HCT116 (cell line): ENCODE measurements around the gene C2orf81. TPM values are rescaled to one million over a fixed set of nuclear protein-coding genes. Genes with fewer than 3 reads are reported as not detected.

ENCODE experiments used
- ATAC-seq: fragments of 200-7000 bp; cut with Tn5 transposase; 2 replicates; pipeline ENCODE4 v1.9.1; 2020; ENCODE audit warnings: mild to moderate bottlenecking, moderate library complexity
- BruUV-seq: library from RNA; stranded (reverse); fragments of 400-500 nt; replicated peaks from 2 replicates; lab custom pipeline; 2021; lab: Mats Ljungman, UMichigan
- CTCF ChIA-PET: fragments of 300-600 bp; sonication (Branson Sonifier 250); formaldehyde crosslinking; loops from one replicate; lab custom pipeline; 2021; ENCODE audit warnings: antibody characterized with exemption; lab: Charles Lee
- POLR2A ChIA-PET: fragments of 300-600, 350-600 bp; sonication (Branson Sonifier 250); formaldehyde crosslinking; loops from one replicate; lab custom pipeline; 2021; ENCODE audit warnings: antibody characterized with exemption; lab: Charles Lee
- RAD21 ChIA-PET, 2 experiments: fragments of 300-600 bp; sonication (Branson Sonifier 250); formaldehyde crosslinking; loops; one replicate each; lab custom pipeline; 2023; ENCODE audit warnings: low total read pairs in 2 of 2; ENCODE audit not compliant: uncharacterized antibody in 2 of 2, unreplicated experiment in 2 of 2, low non-redundant PET in 1 of 2; lab: Charles Lee
- DNase-seq: peaks from one replicate; pipeline ENCODE4 v3.0.0-alpha.2; 2010; ENCODE audit warnings: low read depth, low spot score
- H2AFZ ChIP-seq: fragments of 200-600 bp; shearing (Covaris generic), sonication (generic); 2 replicates; pipeline ENCODE4 v1.6.1; 2017; ENCODE audit warnings: low read depth, mixed run types, mixed read lengths, antibody characterized with exemption, low read length; ENCODE audit not compliant: poor library complexity, severe bottlenecking
- H3K27ac ChIP-seq: 2 replicates; pipeline ENCODE4 v1.5.1; 2012; ENCODE audit warnings: low read depth, low read length
- H3K27me3 ChIP-seq: fragments of 200-600 bp; sonication (generic); 2 replicates; pipeline ENCODE4 v1.6.1; 2016; ENCODE audit warnings: mixed run types, low read length, mixed read lengths; ENCODE audit not compliant: insufficient read depth
- H3K36me3 ChIP-seq, 2 experiments: fragments of 200-500 bp in 1 of 2; fragments of 200-600 bp in 1 of 2; sonication (Bioruptor generic) in 1 of 2; sonication (generic) in 1 of 2; 2 replicates each; pipeline versions ENCODE4 v1.5.1 to v1.6.1; 2014 to 2016; ENCODE audit warnings: low read length in 2 of 2, inconsistent platforms in 1 of 2, mixed read lengths in 1 of 2, mixed run types in 1 of 2; ENCODE audit not compliant: insufficient read depth in 2 of 2, control insufficient read depth in 1 of 2
- H3K4me1 ChIP-seq, 2 experiments: fragments of 200-600 bp in 1 of 2; sonication (generic) in 1 of 2; 2 replicates each; pipeline versions ENCODE4 v1.5.1 to v1.6.1; 2012 to 2017; ENCODE audit warnings: low read length in 2 of 2, inconsistent platforms in 1 of 2, mild to moderate bottlenecking in 1 of 2, mixed read lengths in 1 of 2, mixed run types in 1 of 2, moderate library complexity in 1 of 2; ENCODE audit not compliant: insufficient read depth in 2 of 2, control insufficient read depth in 1 of 2
- H3K4me2 ChIP-seq: fragments of 200-600 bp; sonication (generic); 2 replicates; pipeline ENCODE4 v1.6.1; 2017; ENCODE audit warnings: mixed run types, low read length, mixed read lengths
- H3K4me3 ChIP-seq, 2 experiments: fragments of 200-600 bp in 1 of 2; sonication (generic) in 1 of 2; replicated peaks in 1 of 2; 2 replicates each; pipeline ENCODE4 v1.5.1; 2011 to 2016; ENCODE audit warnings: low read length in 2 of 2, control low read depth in 1 of 2, low read depth in 1 of 2, mild to moderate bottlenecking in 1 of 2, mixed read lengths in 1 of 2, mixed run types in 1 of 2
- H3K79me2 ChIP-seq: fragments of 200-600 bp; sonication (generic); 2 replicates; pipeline ENCODE4 v1.6.1; 2017; ENCODE audit warnings: mild to moderate bottlenecking, mixed run types, low read length, moderate library complexity, mixed read lengths; ENCODE audit not compliant: insufficient read depth
- H3K9ac ChIP-seq: fragments of 200-600 bp; sonication (generic); 2 replicates; pipeline ENCODE4 v1.6.1; 2016; ENCODE audit warnings: low read length, mixed read lengths
- H3K9me2 ChIP-seq: fragments of 200-600 bp; sonication (generic), shearing (Covaris generic); 2 replicates; pipeline ENCODE4 v1.6.1; 2017; ENCODE audit warnings: mixed run types, mild to moderate bottlenecking, moderate library complexity; ENCODE audit not compliant: insufficient read depth
- H3K9me3 ChIP-seq, 2 experiments: fragments of 200-500 bp in 1 of 2; fragments of 200-600 bp in 1 of 2; sonication (Bioruptor generic) in 1 of 2; sonication (generic) in 1 of 2; 2 replicates each; pipeline ENCODE4 v1.6.1; 2014 to 2017; ENCODE audit warnings: low read length in 2 of 2, mixed read lengths in 2 of 2, inconsistent platforms in 1 of 2, low read depth in 1 of 2, mild to moderate bottlenecking in 1 of 2, mixed run types in 1 of 2, moderate library complexity in 1 of 2; ENCODE audit not compliant: control insufficient read depth in 1 of 2, insufficient read depth in 1 of 2
- H4K20me1 ChIP-seq: fragments of 200-600 bp; sonication (generic), shearing (Covaris generic); 2 replicates; pipeline ENCODE4 v1.6.1; 2017; ENCODE audit warnings: mixed run types, mild to moderate bottlenecking, moderate library complexity; ENCODE audit not compliant: insufficient read depth
- ATF3 ChIP-seq: IDR thresholded peaks from 2 replicates; pipeline ENCODE4 v1.6.1; 2012
- CEBPB ChIP-seq: IDR thresholded peaks from 2 replicates; pipeline ENCODE4 v1.6.1; 2012; ENCODE audit warnings: low read depth
- ELF1 ChIP-seq: IDR thresholded peaks from 2 replicates; pipeline ENCODE4 v1.6.1; 2012; ENCODE audit warnings: low read depth, borderline replicate concordance
- EZH2 ChIP-seq: fragments of 200-600 bp; sonication (generic); IDR thresholded peaks from 2 replicates; pipeline ENCODE4 v1.6.1; 2017; ENCODE audit warnings: antibody characterized with exemption, mixed run types
- EZH2phosphoT487 ChIP-seq: fragments of 200-600 bp; IDR thresholded peaks from 2 replicates; pipeline ENCODE4 v1.6.1; 2018; ENCODE audit warnings: antibody characterized with exemption, borderline replicate concordance
- FOSL1 ChIP-seq: IDR thresholded peaks from 2 replicates; pipeline ENCODE4 v1.6.1; 2012; ENCODE audit warnings: low read depth
- JUND ChIP-seq: IDR thresholded peaks from 2 replicates; pipeline ENCODE4 v1.6.1; 2012
- POLR2A ChIP-seq: IDR thresholded peaks from 2 replicates; pipeline ENCODE4 v1.7.0; 2011; ENCODE audit warnings: borderline replicate concordance; ENCODE audit not compliant: insufficient read depth, insufficient read length; ENCODE audit errors: extremely low read depth
- POLR2AphosphoS5 ChIP-seq: IDR thresholded peaks from 2 replicates; pipeline ENCODE4 v1.6.1; 2011; ENCODE audit warnings: mild to moderate bottlenecking, low read depth, low read length, moderate library complexity
- RAD21 ChIP-seq: IDR thresholded peaks from 2 replicates; pipeline ENCODE4 v1.6.1; 2012; ENCODE audit warnings: low read depth, mild to moderate bottlenecking
- REST ChIP-seq: IDR thresholded peaks from 2 replicates; pipeline ENCODE4 v1.6.1; 2012; ENCODE audit warnings: low read depth
- SIN3A ChIP-seq: IDR thresholded peaks from 2 replicates; pipeline ENCODE4 v1.6.1; 2012; ENCODE audit warnings: low read depth
- SRF ChIP-seq: IDR thresholded peaks from 2 replicates; pipeline ENCODE4 v1.6.1; 2012; ENCODE audit warnings: low read depth
- TCF7L2 ChIP-seq: IDR thresholded peaks from 2 replicates; pipeline ENCODE4 v1.7.0; 2011; ENCODE audit warnings: borderline replicate concordance, inconsistent platforms; ENCODE audit not compliant: insufficient read depth, insufficient read length; ENCODE audit errors: extremely low read depth
- YY1 ChIP-seq: IDR thresholded peaks from 2 replicates; pipeline ENCODE4 v1.6.1; 2011; ENCODE audit warnings: low read length, low read depth, moderate library complexity, mild to moderate bottlenecking; ENCODE audit not compliant: insufficient replicate concordance; ENCODE audit errors: extremely low read depth
- ZBTB33 ChIP-seq: IDR thresholded peaks from 2 replicates; pipeline ENCODE4 v1.6.1; 2011; ENCODE audit warnings: mild to moderate bottlenecking, low read length, moderate library complexity; ENCODE audit not compliant: insufficient replicate concordance; ENCODE audit errors: extremely low read depth
- ZFX ChIP-seq: fragments of 450-650 bp; IDR thresholded peaks from 2 replicates; pipeline ENCODE4 v1.6.1; 2017
- ZNF274 ChIP-seq: fragments of 200-500 bp; sonication (Bioruptor generic); IDR thresholded peaks from 2 replicates; pipeline ENCODE4 v1.6.1; 2014; ENCODE audit warnings: mild to moderate bottlenecking, low read depth, low read length, inconsistent platforms
- intact Hi-C: fragments of 100-400 bp; cut with micrococcal nuclease; formaldehyde crosslinking; loops from 2 replicates; pipeline ENCODE4 v1.10.0; 2022
- total RNA-seq: library from RNA; stranded (reverse); gene quantifications from one replicate; pipeline ENCODE4 v1.2.1, GENCODE V29; 2021; ENCODE audit not compliant: unreplicated experiment
- TF ChIP-seq, protein P1 (sequence below), 3 experiments: fragments of 200-600 bp in 1 of 3; sonication (generic) in 1 of 3; IDR thresholded peaks in 2 of 3; conservative IDR thresholded peaks in 1 of 3; 2 replicates each; pipeline ENCODE4 v1.5.1; 2012 to 2017; ENCODE audit warnings: low read depth in 2 of 3, low read length in 2 of 3, antibody characterized with exemption in 1 of 3, borderline replicate concordance in 1 of 3, control low read depth in 1 of 3, mild to moderate bottlenecking in 1 of 3, mixed read lengths in 1 of 3, mixed run types in 1 of 3, moderate library complexity in 1 of 3; ENCODE audit not compliant: insufficient read depth in 1 of 3

C2orf81 gene
- total RNA-seq, 1 experiment from 2014 or later, result 6.5 TPM

DNA sequence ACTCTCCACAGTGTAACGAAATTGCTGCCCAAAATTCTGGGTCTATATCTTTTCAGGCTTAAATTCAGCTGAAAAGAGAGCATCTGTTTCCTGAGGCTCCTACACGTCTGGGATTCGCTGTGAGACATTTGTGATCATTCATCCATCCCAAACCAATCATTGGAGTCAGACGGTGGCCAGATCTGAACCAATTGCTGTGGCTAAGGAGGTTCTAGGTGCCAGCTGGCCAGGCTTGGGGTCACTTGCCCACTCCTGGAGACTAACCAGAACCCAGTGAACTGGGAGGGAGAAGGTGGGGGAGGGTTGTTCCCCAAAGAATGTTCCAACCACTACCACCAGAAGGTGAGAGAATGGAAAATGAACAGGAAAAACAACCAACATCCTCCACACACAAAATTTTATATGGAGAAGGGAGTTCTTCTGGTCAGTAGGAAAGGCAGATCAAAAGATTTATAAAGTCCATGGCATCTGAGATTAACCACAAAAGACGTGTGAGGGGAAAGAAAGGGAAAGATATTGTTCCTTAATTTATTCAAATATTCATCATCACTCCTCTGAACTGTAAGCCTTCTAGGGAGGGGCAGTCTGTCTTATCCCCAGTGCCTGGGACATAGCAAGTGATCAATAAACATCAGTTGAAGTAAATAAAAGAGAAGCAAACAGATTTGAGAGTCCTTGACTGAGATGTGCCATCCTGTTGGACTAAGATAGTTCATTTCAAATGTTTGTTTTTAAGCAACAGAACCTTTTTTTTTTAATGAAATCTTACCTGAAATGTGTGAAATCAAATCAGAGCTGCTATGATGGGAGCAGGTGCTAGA is 23.3 kb upstream of the C2orf81 start:
- Histone ChIP-seq H3K4me2 (peak overlapping the region; percentile 61), H3K4me1 (peaks cover 25 to 38% of the 10 kb centered on the region in 2 experiments), H4K20me1 (no peaks in the 10 kb centered on the region; the same call in 1 of the 2 replicates), H3K9me3 (no peaks in the 10 kb centered on the region), H3K36me3 (no peaks in the 10 kb centered on the region), H3K9me2 (no peaks in the 10 kb centered on the region), H3K4me3 (no peak overlapping the region), H3K79me2 (peaks cover 10% of the 10 kb centered on the region), H2AFZ (peak overlapping the region; percentile 13), H3K9ac (no peak overlapping the region; the same call in 1 of the 2 replicates), H3K27ac (no peak overlapping the region), H3K27me3 (no peaks in the 10 kb centered on the region)
- intact Hi-C loops, result no loop called here
- ATAC-seq, result no peak
- ChIA-PET CTCF (no interaction called here), POLR2A (interaction anchor here (0.6 to 3.0 kb wide), 2 partner anchors 10 to 13 kb away, joined by 3 to 13 read pairs; partner anchors contain the start of genes INO80B and WBP1), RAD21 (no interaction called here)
- no TSS peak for BruUV-seq
- DNase-seq, result no peak
- TF ChIP-seq RAD21, result no peak
- TF ChIP-seq SIN3A, result no peak
- no peak for TF ChIP-seq POLR2AphosphoS5
- TF ChIP-seq, protein P1, sequence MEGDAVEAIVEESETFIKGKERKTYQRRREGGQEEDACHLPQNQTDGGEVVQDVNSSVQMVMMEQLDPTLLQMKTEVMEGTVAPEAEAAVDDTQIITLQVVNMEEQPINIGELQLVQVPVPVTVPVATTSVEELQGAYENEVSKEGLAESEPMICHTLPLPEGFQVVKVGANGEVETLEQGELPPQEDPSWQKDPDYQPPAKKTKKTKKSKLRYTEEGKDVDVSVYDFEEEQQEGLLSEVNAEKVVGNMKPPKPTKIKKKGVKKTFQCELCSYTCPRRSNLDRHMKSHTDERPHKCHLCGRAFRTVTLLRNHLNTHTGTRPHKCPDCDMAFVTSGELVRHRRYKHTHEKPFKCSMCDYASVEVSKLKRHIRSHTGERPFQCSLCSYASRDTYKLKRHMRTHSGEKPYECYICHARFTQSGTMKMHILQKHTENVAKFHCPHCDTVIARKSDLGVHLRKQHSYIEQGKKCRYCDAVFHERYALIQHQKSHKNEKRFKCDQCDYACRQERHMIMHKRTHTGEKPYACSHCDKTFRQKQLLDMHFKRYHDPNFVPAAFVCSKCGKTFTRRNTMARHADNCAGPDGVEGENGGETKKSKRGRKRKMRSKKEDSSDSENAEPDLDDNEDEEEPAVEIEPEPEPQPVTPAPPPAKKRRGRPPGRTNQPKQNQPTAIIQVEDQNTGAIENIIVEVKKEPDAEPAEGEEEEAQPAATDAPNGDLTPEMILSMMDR (IDR thresholded peaks at IDR 0.05 in 2 of 3, conservative IDR thresholded peaks at IDR 0.05 in 1 of 3; ENCODE audit: borderline replicate concordance in 1 of 3, insufficient read depth in 1 of 3, low read depth in 2 of 3, low read length in 2 of 3), result no peak
- no peak for TF ChIP-seq JUND
- TF ChIP-seq ZBTB33, result no peak
- TF ChIP-seq FOSL1, result no peak
- no peak for TF ChIP-seq EZH2phosphoT487
- no peak for TF ChIP-seq POLR2A
- no peak for TF ChIP-seq REST
- no peak for TF ChIP-seq ELF1
- no peak for TF ChIP-seq YY1
- no peak for TF ChIP-seq TCF7L2
- TF ChIP-seq EZH2, result no peak
- no peak for TF ChIP-seq SRF
- no peak for TF ChIP-seq ZNF274
- TF ChIP-seq CEBPB, result no peak
- no peak for TF ChIP-seq ATF3
- no peak for TF ChIP-seq ZFX
